Cerebellar nuclear complex (tissue), 1 donor: ENCODE results near the gene MEIOB.

ENCODE experiments used
- DNase-seq, 2 experiments: peaks; one replicate each; lab custom pipeline; 2025; lab: John Stamatoyannopoulos, UW

MEIOB gene

DNA sequence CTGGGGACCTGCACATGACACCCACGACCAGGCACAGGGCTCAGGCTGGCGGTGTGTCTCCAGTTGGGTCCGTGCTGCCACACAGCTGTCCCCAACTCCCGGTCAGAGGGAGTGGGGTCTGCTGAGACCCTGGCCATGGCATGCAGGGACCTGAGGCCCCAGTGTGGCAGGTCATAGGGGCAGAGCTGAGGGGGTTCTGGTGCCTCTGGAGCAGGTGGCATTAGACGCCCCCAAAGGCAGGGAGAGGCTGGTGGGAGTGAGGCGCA, 85.0 kb downstream of the MEIOB start:
- no peak for DNase-seq

DNA sequence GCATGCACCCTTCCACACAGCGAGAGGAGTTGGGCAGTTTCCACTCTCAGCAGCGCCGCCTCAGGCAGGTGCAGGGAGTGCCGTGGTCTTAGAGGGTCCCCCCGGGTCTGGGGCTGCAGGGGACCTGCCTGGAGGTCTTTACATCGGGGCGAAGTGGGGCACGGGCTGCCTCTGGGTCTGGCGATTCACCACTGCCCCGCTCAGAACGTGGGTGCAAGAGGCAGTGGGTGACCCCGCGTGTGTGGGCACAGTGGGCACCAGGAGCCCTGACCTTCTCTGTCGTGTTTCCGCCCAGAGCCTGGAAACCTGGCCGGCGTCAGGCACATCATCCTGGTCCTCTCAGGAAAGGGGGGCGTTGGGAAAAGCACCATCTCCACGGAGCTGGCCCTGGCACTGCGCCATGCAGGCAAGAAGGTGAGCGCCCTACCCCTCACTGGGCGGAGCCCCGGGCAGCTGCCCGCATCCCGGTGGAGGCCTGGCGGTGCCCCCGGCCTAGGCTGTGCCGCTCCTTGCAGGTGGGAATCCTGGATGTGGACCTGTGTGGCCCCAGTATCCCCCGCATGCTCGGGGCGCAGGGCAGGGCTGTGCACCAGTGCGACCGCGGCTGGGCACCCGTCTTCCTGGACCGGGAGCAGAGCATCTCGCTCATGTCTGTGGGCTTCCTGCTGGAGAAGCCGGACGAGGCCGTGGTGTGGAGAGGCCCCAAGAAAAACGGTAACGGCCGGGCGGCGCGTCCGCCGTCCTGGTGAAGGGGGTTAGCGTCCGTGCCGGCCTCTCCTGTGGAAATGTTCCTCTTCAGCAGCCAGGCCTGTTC, 85.5 kb downstream of the MEIOB start:
- no peak for DNase-seq

DNA sequence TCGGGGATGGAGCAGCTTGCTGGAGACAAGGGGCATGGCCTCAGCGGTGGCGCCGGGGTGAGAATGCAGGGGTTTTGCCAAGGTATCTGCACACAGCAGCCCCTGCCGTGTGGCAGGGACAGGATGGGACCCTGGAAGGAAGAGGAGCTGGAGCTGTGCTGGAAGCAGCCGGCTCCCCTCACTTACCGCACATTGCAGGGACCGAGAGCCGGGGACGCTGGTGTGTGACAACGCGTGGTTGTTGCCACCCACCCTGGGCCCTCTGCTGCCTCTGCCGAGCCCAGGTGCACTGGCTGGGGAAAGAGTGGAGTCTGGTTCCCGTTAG, 86.2 kb downstream of the MEIOB start:
- DNase-seq = no peak

DNA sequence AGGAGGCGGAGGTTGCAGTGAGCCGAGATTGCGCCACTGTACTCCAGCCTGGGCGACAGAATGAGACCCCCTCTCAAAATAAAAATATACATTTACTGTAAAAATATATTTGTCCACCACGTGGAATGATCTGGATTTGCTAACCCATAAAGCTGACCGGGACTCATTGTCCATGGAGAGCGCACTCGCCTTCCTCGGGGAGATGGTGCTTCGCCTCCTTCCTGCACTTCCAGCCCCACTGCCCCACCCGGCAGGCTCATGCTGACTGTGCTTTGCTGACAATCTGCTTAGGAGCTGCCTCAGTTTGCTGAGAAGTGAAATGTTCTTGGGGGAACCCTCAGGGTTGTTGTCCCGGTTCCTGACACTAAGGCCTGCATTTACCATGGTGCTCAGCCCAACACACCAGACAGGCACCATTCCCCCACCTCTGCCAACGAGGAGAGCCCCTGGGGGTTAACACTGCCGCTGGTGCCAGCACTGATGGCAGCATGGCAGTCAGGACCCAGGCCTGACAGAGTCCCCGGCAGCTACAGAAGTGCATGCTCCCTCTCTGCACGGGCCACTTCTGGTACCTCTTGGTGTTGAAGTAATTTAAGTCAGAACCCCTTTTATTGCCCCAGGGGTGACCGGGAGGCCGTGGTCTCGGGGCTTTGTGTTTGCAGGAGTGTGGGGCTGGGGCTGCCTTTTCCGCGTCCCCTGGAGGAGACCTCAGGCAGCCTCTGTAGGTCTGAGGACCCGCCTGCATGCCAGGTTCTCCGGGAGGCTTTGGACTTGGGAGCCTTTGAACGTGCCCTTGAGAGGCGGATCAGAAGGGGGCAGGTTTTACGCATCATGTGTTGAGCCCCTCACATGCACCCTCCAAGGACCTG, 86.8 kb downstream of the MEIOB start:
- DNase-seq = no peak
